Thyroid gland (tissue), 4 donors: ENCODE measurements around the gene RNF215.

ENCODE experiments used
- CTCF ChIP-seq, 6 experiments: fragments of 200-600 bp in 3 of 6; fragments of 450-650 bp in 3 of 6; sonication (generic) in 3 of 6; IDR thresholded peaks; one replicate each; pipeline ENCODE4 v1.5.1; 2016 to 2019; ENCODE audit warnings: antibody characterized with exemption in 6 of 6, mild to moderate bottlenecking in 2 of 6, inconsistent platforms in 1 of 6, moderate library complexity in 1 of 6
- POLR2A ChIP-seq, 2 donors: fragments of 450-650 bp; IDR thresholded peaks; one replicate each; pipeline ENCODE4 v1.6.1; 2017; ENCODE audit warnings: antibody characterized with exemption in 2 of 2, mild to moderate bottlenecking in 2 of 2, moderate library complexity in 1 of 2

GRCh38 chr22:30433227-30433626 lies 46.0 kb upstream of the RNF215 start:
- TF ChIP-seq POLR2A (IDR thresholded peaks at IDR 0.05) (no peak), CTCF (IDR thresholded peaks at IDR 0.05) (no peak)
